HepG2 (cell line): ENCODE measurements around the gene CFAP100. TPM values are rescaled to one million over a fixed set of nuclear protein-coding genes. Genes with fewer than 3 reads are reported as not detected.

Experiments
- ATAC-seq: fragments of 200-7000 bp; cut with Tn5 transposase; 3 replicates; pipeline ENCODE4 v1.9.1; 2020; ENCODE audit warnings: mild to moderate bottlenecking, moderate library complexity
- BruUV-seq: library from RNA; stranded (reverse); fragments of 400-500 nt; replicated peaks from 2 replicates; lab custom pipeline; 2021; lab: Mats Ljungman, UMichigan
- CTCF ChIA-PET: fragments of 300-600 bp; formaldehyde crosslinking; extraction: SDS; loops from one replicate; lab custom pipeline; 2021; ENCODE audit warnings: low total read pairs, inconsistent platforms, low intra/inter-chr PET ratio; lab: Yijun Ruan, JAX
- POLR2A ChIA-PET: fragments of 350-600 bp; sonication (Branson Sonifier 250); formaldehyde crosslinking; loops from one replicate; lab custom pipeline; 2020; ENCODE audit warnings: antibody characterized with exemption, inconsistent platforms; lab: Yijun Ruan, JAX
- DNase-seq: peaks from one replicate; pipeline ENCODE4 v3.0.0-alpha.2; 2015; ENCODE audit warnings: low spot score
- FAIRE-seq: peaks from 3 replicates; lab custom pipeline; 2011; peaks lifted over from hg19 to GRCh38; lab: Jason Lieb, UNC
- H2AFZ ChIP-seq: one replicate; pipeline ENCODE4 v1.6.1; 2011; ENCODE audit warnings: low read length, inconsistent platforms
- H3K27ac ChIP-seq: fragments of 300-600 bp; 3 replicates; pipeline ENCODE4 v1.8.0; 2011; ENCODE audit warnings: mixed run types, mild to moderate bottlenecking, mixed read lengths, low read length, inconsistent platforms; ENCODE audit not compliant: insufficient read depth; ENCODE audit errors: extremely low read length
- H3K27me3 ChIP-seq, 2 experiments: fragments of 200-600 bp in 1 of 2; 2 replicates in 1 of 2; 3 replicates in 1 of 2; pipeline versions ENCODE4 v1.6.0 to v1.8.0; 2011; ENCODE audit warnings: low read length in 2 of 2, mild to moderate bottlenecking in 2 of 2, moderate library complexity in 2 of 2, inconsistent platforms in 1 of 2; ENCODE audit not compliant: insufficient read depth in 2 of 2, control insufficient read depth in 1 of 2
- H3K36me3 ChIP-seq, 2 experiments: fragments of 200-600 bp in 1 of 2; replicated peaks in 1 of 2; 2 replicates in 1 of 2; 3 replicates in 1 of 2; pipeline versions ENCODE4 v1.5.1 to v1.8.0; 2011; ENCODE audit warnings: low read length in 2 of 2, inconsistent platforms in 1 of 2; ENCODE audit not compliant: insufficient read depth in 2 of 2, control insufficient read depth in 1 of 2
- H3K4me1 ChIP-seq: 2 replicates; pipeline ENCODE4 v1.5.1; 2012; ENCODE audit warnings: low read length, inconsistent platforms; ENCODE audit not compliant: insufficient read depth
- H3K4me2 ChIP-seq: 2 replicates; pipeline ENCODE4 v1.6.0; 2011; ENCODE audit warnings: low read depth, low read length, inconsistent platforms
- H3K4me3 ChIP-seq, 3 experiments: fragments of 200-600 bp in 1 of 3; sonication (generic), shearing (Covaris generic) in 1 of 3; replicated peaks in 1 of 3; 2 replicates each; pipeline ENCODE4 v1.5.1; 2011 to 2016; ENCODE audit warnings: low read length in 3 of 3, inconsistent platforms in 2 of 3, low read depth in 2 of 3, mild to moderate bottlenecking in 2 of 3, control low read depth in 1 of 3, mixed read lengths in 1 of 3; ENCODE audit not compliant: insufficient read depth in 1 of 3
- H3K79me2 ChIP-seq: one replicate; pipeline ENCODE4 v1.6.1; 2011; ENCODE audit warnings: low read length, inconsistent platforms; ENCODE audit not compliant: insufficient read depth
- H3K9ac ChIP-seq: 2 replicates; pipeline ENCODE4 v1.6.0; 2011; ENCODE audit warnings: mild to moderate bottlenecking, low read depth, low read length, inconsistent platforms; ENCODE audit not compliant: insufficient read depth
- H3K9me3 ChIP-seq: 2 replicates; pipeline ENCODE4 v1.5.1; 2012; ENCODE audit warnings: mild to moderate bottlenecking, low read length
- H4K20me1 ChIP-seq: 2 replicates; pipeline ENCODE4 v1.6.0; 2011; ENCODE audit warnings: inconsistent platforms, mild to moderate bottlenecking, low read length, moderate library complexity; ENCODE audit not compliant: insufficient read depth
- FUBP1 ChIP-seq: sonication (generic); formaldehyde crosslinking; IDR thresholded peaks from 2 replicates; pipeline ENCODE4 v1.5.1; 2020; ENCODE audit warnings: missing genetic modification reagents, mild to moderate bottlenecking, borderline replicate concordance
- HOXA3 ChIP-seq: sonication (generic); formaldehyde crosslinking; IDR thresholded peaks from 2 replicates; pipeline ENCODE4 v1.5.0; 2020; ENCODE audit warnings: missing genetic modification reagents
- KDM5B ChIP-seq: sonication (generic); formaldehyde crosslinking; IDR thresholded peaks from 2 replicates; pipeline ENCODE4 v1.4.0; 2020; ENCODE audit warnings: missing genetic modification reagents, mild to moderate bottlenecking, borderline replicate concordance
- KLF12 ChIP-seq: sonication (generic); formaldehyde crosslinking; IDR thresholded peaks from 2 replicates; pipeline ENCODE4 v1.4.0; 2020; ENCODE audit warnings: missing genetic modification reagents, borderline replicate concordance
- NR2F2 ChIP-seq: IDR thresholded peaks from 2 replicates; pipeline ENCODE4 v1.6.1; 2012; ENCODE audit warnings: low read depth, inconsistent platforms, borderline replicate concordance
- RFX1 ChIP-seq: fragments of 450-650 bp; IDR thresholded peaks from 2 replicates; pipeline ENCODE4 v1.6.1; 2017
- SSRP1 ChIP-seq: IDR thresholded peaks from 2 replicates; pipeline ENCODE4 v1.6.1; 2016; ENCODE audit warnings: control low read depth
- XBP1 ChIP-seq: sonication (generic); formaldehyde crosslinking; IDR thresholded peaks from 2 replicates; pipeline ENCODE4 v1.5.0; 2020; ENCODE audit warnings: missing genetic modification reagents
- XRCC5 ChIP-seq: fragments of 200-400 bp; formaldehyde crosslinking; optimal IDR thresholded peaks from 2 replicates; pipeline ENCODE3; 2017; ENCODE audit warnings: mild to moderate bottlenecking, low read length
- ZNF260 ChIP-seq: sonication (generic); formaldehyde crosslinking; IDR thresholded peaks from 2 replicates; pipeline ENCODE4 v1.4.0; 2020; ENCODE audit warnings: missing genetic modification reagents, low read depth, mild to moderate bottlenecking, borderline replicate concordance
- ZNF772 ChIP-seq: sonication (generic); formaldehyde crosslinking; IDR thresholded peaks from 2 replicates; pipeline ENCODE4 v1.5.0; 2020; ENCODE audit warnings: mild to moderate bottlenecking, missing genetic modification reagents
- WGBS: methylation state at CpG from one replicate; pipeline ENCODE4 v1.1.6; 2017; ENCODE audit warnings: low lambda C conversion rate; 5-methylcytosine and 5-hydroxymethylcytosine counted together
- in situ Hi-C: cut with HindIII; loops from 2 replicates; pipeline ENCODE4 v1.10.0; 2017; ENCODE audit warnings: low pct_unique_long_range_greater_than_20kb; ENCODE audit not compliant: extremely low pct_ligation_motif_present
- intact Hi-C: fragments of 100-400 bp; cut with micrococcal nuclease; formaldehyde crosslinking; loops from one replicate; pipeline ENCODE4 v1.10.0; 2022; ENCODE audit not compliant: unreplicated experiment
- polyA plus RNA-seq, 8 experiments: library from polyadenylated mRNA; depleted of rRNA in 3 of 8; stranded (reverse) in 7 of 8; unstranded in 1 of 8; fragments of >200 nt; fragmentation: Illumina TruSeq in 4 of 8; extraction: Trizol in 4 of 8; gene quantifications; 2 replicates each; pipeline versions ENCODE4 v1.2.1 to v1.2.3, GENCODE V29; 2011 to 2016; ENCODE audit warnings: low read depth in 4 of 8, missing spikeins in 1 of 8, mixed read lengths in 1 of 8; ENCODE audit not compliant: insufficient read depth in 1 of 8
- total RNA-seq, 5 experiments: library from RNA; depleted of rRNA; stranded (reverse); fragments of >200 nt; fragmentation: Illumina TruSeq; extraction: Trizol; gene quantifications; 2 replicates each; pipeline ENCODE4 v1.2.3, GENCODE V29; 2016; ENCODE audit warnings: low read depth in 1 of 5

CFAP100 gene
- total and polyA plus RNA-seq, 2 of the 13 experiments (the other 11 are each of a cell fraction or from before 2014, with no cell fraction given) = 0.32 TPM; not detected in 1

GRCh38 chr3:126460381-126460780 is 65.7 kb downstream of the CFAP100 start:
- in situ Hi-C loops (no loop called here), intact Hi-C loops (no loop called here)
- BruUV-seq = no TSS peak
- no peaks in the 10 kb centered on the region for H3K9me3 ChIP-seq
- H3K9ac ChIP-seq = no peak overlapping the region
- H3K4me3 ChIP-seq = no peak overlapping the region
- peaks cover 16% of the 10 kb centered on the region for H3K4me1 ChIP-seq
- H3K79me2 ChIP-seq = peaks cover 16% of the 10 kb centered on the region
- WGBS = 93% methylated on average over 5 of the region's 7 CpGs
- H4K20me1 ChIP-seq = peaks cover 10% of the 10 kb centered on the region; the same call in 1 of the 2 replicates
- no peak overlapping the region for H3K4me2 ChIP-seq
- POLR2A ChIA-PET = interaction anchor here (1.4 kb wide), 1 partner anchor 12 kb away, joined by 3 read pairs; no protein-coding TSS in a partner anchor
- DNase-seq = no peak
- TF ChIP-seq XBP1 (CRISPR knock-in tag) = no peak
- H2AFZ ChIP-seq = no peak overlapping the region
- H3K27ac ChIP-seq = no peak overlapping the region
- no peak for ATAC-seq
- CTCF ChIA-PET = no interaction called here
- H3K36me3 ChIP-seq = peaks cover 41 to 85% of the 10 kb centered on the region in 2 experiments
- no peak for FAIRE-seq
- H3K27me3 ChIP-seq = no peaks in the 10 kb centered on the region

- Histone ChIP-seq H3K4me2 (no peak overlapping the region), H3K4me1 (peaks cover 28% of the 10 kb centered on the region), H3K27ac (no peak overlapping the region), H3K79me2 (peaks cover 23% of the 10 kb centered on the region), H3K4me3 (no peak overlapping the region), H3K36me3 (peaks cover 43 to 89% of the 10 kb centered on the region in 2 experiments), H3K27me3 (no peaks in the 10 kb centered on the region), H3K9ac (no peak overlapping the region), H2AFZ (no peak overlapping the region), H3K9me3 (no peaks in the 10 kb centered on the region), H4K20me1 (peaks cover 14% of the 10 kb centered on the region; the same call in 1 of the 2 replicates)
- ATAC-seq (no peak), DNase-seq (no peak), FAIRE-seq (no peak)
- in situ Hi-C loops (no loop called here), intact Hi-C loops (no loop called here)
- TF ChIP-seq FUBP1 = no peak
- TF ChIP-seq ZNF260 = no peak
- no peak for TF ChIP-seq XRCC5
- TF ChIP-seq ZNF772 = no peak
- no peak for TF ChIP-seq HOXA3 (CRISPR knock-in tag)
- no peak for TF ChIP-seq RFX1
- no peak for TF ChIP-seq SSRP1 (CRISPR knock-in tag)
- TF ChIP-seq NR2F2 = no peak
- no peak for TF ChIP-seq KLF12
- no peak for TF ChIP-seq KDM5B (CRISPR knock-in tag)
- BruUV-seq = no TSS peak
- WGBS = 97% methylated on average over 7 of the region's 17 CpGs
- ChIA-PET POLR2A (interaction anchor here (1.0 kb wide), 1 partner anchor 11 kb away, joined by 3 read pairs; no protein-coding TSS in a partner anchor), CTCF (no interaction called here)
Measured at GRCh38 chr3:126461450-126462070, 66.9 kb downstream of the CFAP100 start.
